WERI-Rb-1 (cell line): ENCODE results near the gene SNX12.

Experiments
- DNase-seq: peaks from one replicate; pipeline ENCODE4 v3.0.0-alpha.2; 2020
- H3K27ac ChIP-seq: fragments of 250-450 bp; sonication (Bioruptor Pico); 2 replicates; pipeline ENCODE4 v1.5.1; 2020; ENCODE audit warnings: mild to moderate bottlenecking, moderate library complexity
- H3K27me3 ChIP-seq: fragments of 250-450 bp; sonication (Bioruptor Pico); 2 replicates; pipeline ENCODE4 v1.5.1; 2021; ENCODE audit warnings: mild to moderate bottlenecking, low read depth, moderate library complexity; ENCODE audit not compliant: insufficient read depth, severe bottlenecking
- H3K36me3 ChIP-seq: fragments of 250-450 bp; sonication (Bioruptor Pico); 2 replicates; pipeline ENCODE4 v1.5.1; 2020; ENCODE audit warnings: mild to moderate bottlenecking, moderate library complexity
- H3K4me3 ChIP-seq: 2 replicates; pipeline ENCODE4 v1.5.1; 2011; ENCODE audit warnings: low read depth, mild to moderate bottlenecking, control low read depth, low read length
- H3K9me3 ChIP-seq: fragments of 250-450 bp; sonication (Bioruptor Pico); 2 replicates; pipeline ENCODE4 v1.5.1; 2021; ENCODE audit warnings: mild to moderate bottlenecking, moderate library complexity; ENCODE audit not compliant: severe bottlenecking
- TF ChIP-seq, protein P1 (sequence below): IDR thresholded peaks from 2 replicates; pipeline ENCODE4 v1.5.1; 2011; ENCODE audit warnings: low read depth, mild to moderate bottlenecking, control low read depth, inconsistent platforms, low read length

Gene SNX12

DNA sequence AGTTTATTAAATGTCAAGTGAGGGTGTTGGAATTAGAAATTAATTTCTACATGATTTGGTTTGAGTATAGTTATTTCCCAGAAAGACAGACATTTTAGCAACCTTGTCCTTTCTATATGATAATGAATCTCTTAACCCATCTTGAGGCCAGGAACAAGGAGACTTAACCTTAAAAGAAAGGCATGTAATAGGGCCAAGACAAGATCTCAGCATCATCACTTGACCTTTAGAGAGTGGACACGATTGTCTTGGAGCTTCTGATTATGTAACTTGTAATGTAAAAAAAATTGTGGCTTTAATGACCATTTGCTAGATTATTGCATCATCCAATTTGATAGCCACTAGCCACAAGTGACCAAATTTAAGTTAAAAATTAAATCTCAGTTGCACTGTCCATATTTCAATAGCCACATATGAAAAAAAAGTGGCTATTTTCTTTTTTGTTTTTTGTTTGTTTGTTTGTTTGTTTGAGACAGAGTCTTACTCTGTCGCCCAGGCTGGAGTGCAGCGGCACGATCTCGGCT, 14.1 kb upstream of the SNX12 start:
- H3K36me3 ChIP-seq = no peaks in the 10 kb centered on the region
- DNase-seq = no peak
- no peak overlapping the region for H3K4me3 ChIP-seq
- H3K27me3 ChIP-seq = peaks cover 5% of the 10 kb centered on the region
- TF ChIP-seq, protein P1, sequence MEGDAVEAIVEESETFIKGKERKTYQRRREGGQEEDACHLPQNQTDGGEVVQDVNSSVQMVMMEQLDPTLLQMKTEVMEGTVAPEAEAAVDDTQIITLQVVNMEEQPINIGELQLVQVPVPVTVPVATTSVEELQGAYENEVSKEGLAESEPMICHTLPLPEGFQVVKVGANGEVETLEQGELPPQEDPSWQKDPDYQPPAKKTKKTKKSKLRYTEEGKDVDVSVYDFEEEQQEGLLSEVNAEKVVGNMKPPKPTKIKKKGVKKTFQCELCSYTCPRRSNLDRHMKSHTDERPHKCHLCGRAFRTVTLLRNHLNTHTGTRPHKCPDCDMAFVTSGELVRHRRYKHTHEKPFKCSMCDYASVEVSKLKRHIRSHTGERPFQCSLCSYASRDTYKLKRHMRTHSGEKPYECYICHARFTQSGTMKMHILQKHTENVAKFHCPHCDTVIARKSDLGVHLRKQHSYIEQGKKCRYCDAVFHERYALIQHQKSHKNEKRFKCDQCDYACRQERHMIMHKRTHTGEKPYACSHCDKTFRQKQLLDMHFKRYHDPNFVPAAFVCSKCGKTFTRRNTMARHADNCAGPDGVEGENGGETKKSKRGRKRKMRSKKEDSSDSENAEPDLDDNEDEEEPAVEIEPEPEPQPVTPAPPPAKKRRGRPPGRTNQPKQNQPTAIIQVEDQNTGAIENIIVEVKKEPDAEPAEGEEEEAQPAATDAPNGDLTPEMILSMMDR = no peak
- no peak overlapping the region for H3K27ac ChIP-seq
- H3K9me3 ChIP-seq = no peaks in the 10 kb centered on the region

DNA sequence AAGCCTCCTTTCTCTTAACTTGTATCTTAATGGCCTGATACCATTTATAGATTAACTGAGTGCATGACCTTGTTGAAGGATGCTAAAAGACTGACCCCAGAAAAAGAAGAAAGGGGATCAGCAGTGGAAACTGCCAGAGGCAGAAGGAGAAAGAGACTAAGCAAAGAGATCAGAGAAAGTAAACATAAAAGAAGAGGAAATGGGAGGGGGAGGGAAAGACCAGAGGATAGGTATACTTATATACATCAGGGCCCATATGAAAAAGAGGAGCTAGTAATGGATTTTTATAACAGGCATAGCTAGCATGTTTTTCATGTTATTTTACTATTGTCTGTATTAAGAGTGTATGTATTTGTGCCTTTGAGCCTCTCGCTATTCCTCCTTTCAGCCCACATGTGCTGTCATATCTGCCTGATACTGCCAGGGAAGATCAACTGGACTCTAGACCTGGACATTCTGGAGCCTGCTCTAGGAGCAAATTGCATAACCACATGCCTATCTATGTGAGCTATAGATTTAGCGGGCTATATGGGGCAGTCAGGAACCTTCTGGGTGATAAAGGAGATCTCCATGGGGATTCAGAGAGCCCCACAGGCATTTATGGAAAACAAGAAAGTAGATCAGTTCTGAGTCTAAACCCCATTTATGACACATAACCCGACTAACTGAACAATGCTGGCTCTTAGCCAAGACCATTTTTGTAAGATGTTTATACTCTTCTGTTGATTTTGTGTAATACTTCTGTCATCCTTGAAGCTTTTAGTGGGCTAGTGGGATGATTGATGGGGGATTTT, 13.4 kb upstream of the SNX12 start:
- Histone ChIP-seq H3K9me3 (no peaks in the 10 kb centered on the region), H3K27me3 (peaks cover 5% of the 10 kb centered on the region), H3K4me3 (no peak overlapping the region), H3K27ac (no peak overlapping the region), H3K36me3 (no peaks in the 10 kb centered on the region)
- TF ChIP-seq, protein P1 = no peak
- no peak for DNase-seq

DNA sequence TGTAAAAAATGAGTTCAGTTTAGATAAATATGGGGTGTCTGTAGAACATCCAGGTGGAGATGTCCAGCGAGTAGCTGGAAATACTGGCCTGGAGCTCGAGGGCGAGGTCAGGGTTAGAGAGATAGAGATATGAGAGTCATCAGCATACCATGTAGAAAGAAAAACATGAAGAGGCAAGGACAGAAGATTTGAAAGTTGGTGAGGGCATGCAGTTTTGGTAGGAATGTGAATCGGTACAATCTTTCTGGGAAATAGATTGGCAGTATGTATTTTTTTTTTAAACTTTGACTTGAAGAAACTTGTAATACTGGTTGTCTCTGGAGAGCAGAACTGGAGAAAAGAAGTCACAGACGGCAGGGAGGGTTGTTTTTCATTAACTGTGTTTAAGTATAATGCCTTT, 2.4 kb upstream of the SNX12 start:
- no peak for DNase-seq
- Histone ChIP-seq H3K27ac (no peak overlapping the region), H3K36me3 (no peaks in the 10 kb centered on the region), H3K9me3 (no peaks in the 10 kb centered on the region), H3K4me3 (no peak overlapping the region), H3K27me3 (peaks cover 4% of the 10 kb centered on the region)
- TF ChIP-seq, protein P1 = no peak

DNA sequence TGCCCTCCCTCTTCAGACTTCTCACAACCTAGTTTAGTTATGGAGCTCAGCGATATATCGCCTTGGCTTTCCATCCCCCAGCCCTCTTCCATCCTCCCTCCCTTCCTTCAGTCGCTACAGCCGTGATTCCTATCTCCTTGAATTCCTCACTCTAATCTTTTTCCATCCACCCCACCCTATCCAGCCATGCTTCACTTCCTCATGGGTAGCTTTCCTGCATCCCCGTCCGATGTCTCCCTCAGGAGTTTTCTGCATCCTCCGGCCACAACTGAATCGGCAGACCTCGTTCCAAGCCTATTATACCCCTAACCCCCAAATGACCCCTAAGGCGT, 456 bp downstream of the SNX12 start:
- TF ChIP-seq, protein P1 = no peak
- no peaks in the 10 kb centered on the region for H3K27me3 ChIP-seq
- no peaks in the 10 kb centered on the region for H3K9me3 ChIP-seq
- DNase-seq = no peak
- H3K4me3 ChIP-seq = peak overlapping the region; percentile 54
- peak overlapping the region; percentile 84 for H3K27ac ChIP-seq
- H3K36me3 ChIP-seq = no peaks in the 10 kb centered on the region

DNA sequence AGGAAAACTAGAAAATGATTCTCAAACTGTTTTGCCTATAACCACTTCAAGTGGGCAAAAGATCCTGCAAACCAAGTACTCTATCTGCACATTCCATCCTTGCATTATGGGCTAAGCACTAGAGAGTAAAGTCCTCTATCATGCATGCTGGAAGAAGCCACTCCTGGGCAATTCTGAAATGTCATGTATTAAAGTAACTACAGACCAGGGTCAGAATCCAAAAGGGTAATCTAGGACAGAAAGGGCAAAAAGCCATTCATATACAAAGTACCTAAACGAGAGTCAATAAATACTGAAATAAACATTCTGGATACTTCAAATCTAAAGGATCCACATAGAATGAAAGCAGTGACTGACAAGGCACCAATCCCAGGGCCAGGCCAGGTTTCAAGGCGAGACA, 1.0 kb downstream of the SNX12 start:
- H3K4me3 ChIP-seq = peak overlapping the region; percentile 54
- H3K27me3 ChIP-seq = no peaks in the 10 kb centered on the region
- DNase-seq = no peak
- H3K9me3 ChIP-seq = no peaks in the 10 kb centered on the region
- no peaks in the 10 kb centered on the region for H3K36me3 ChIP-seq
- H3K27ac ChIP-seq = peak overlapping the region; percentile 84; the same call in 1 of the 2 replicates
- TF ChIP-seq, protein P1 = no peak
